Adipose tissue (tissue), 3 donors: Measurements from ENCODE around the gene S100A16. TPM values are rescaled to one million over a fixed set of nuclear protein-coding genes. Genes with fewer than 3 reads are reported as not detected.
A peak's percentile ranks its signal among the peaks of the same experiment; 100 is the strongest.

ENCODE experiments used
- H3K27ac ChIP-seq: one replicate; pipeline ENCODE4 v1.5.1; 2013; ENCODE audit warnings: low read depth, low read length
- WGBS, 3 donors: extraction: QIAGEN DNeasy Blood & Tissue Kit; methylation state at CpG; one replicate each; pipeline ENCODE4 v1.1.7; 2013; 5-methylcytosine and 5-hydroxymethylcytosine counted together
- polyA plus RNA-seq, 3 donors: library from polyadenylated mRNA; stranded (reverse); fragments of 200-250 nt; gene quantifications; one replicate each; pipeline ENCODE4 v1.2.3, GENCODE V29; 2013
- donor health status: healthy with polysubstance abuse.
- donor health status: Bipolar disorder and iron deficiency.
- donor health status: healthy.

The S100A16 gene
- polyA plus RNA-seq, 3 donors, result 30.9 to 175 (median 160) TPM

DNA sequence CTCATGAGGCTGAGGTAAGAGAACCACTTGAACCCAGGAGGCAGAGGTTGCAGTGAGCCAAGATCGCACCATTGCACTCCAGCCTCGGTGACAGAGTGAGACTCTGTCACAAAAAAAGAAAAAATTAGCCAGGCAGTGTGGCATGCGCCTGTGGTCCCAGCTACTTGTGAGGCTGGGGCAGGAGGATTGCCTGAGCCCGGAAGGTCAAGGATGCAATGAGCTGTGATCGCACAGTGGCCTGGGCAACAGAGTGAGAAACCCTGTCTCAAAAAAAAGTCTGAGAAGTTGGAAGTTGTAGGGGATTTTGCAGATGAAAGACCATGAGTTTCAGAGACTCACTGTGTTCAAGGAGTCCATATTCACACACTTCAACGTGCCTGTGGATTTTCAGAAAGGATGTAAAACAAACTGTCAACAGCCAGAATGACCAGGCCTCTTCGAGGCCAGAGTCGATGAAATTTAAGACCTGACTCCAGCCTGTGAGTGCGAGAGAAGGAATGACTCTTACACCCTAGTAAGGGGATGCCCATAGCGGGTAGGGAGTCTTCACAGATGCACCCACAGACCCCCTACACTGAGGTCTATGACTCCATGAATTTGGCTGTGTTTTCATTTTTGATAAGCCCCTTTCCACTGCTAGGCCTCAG is 12.2 kb upstream of the S100A16 start:
- no peak overlapping the region for H3K27ac ChIP-seq
- 88 to 94% (median 89%) methylated on average over 10 of the region's 10 CpGs for WGBS, 3 donors

DNA sequence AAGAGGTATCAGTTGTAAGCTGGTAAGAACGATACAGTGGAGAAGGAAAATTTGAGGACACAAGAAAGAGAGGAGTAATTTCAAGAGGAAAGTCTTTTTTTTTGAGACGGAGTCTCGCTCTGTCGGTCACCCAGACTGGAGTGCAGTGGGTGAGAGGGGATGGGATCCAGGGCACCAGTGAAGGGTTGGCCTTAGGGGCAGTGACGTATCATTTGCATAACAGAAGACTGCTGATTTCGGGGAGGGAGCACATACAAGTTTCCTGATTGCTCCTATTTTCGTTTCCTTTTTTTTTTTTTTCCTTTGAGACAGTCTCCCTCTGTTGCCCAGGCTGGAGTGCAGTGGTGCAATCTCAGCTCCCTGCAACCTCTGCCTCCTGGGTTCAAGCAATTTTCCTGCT is 10.2 kb upstream of the S100A16 start:
- 55 to 82% (median 68%) methylated on average over 7 of the region's 7 CpGs for WGBS, 3 donors
- H3K27ac ChIP-seq, result no peak overlapping the region

DNA sequence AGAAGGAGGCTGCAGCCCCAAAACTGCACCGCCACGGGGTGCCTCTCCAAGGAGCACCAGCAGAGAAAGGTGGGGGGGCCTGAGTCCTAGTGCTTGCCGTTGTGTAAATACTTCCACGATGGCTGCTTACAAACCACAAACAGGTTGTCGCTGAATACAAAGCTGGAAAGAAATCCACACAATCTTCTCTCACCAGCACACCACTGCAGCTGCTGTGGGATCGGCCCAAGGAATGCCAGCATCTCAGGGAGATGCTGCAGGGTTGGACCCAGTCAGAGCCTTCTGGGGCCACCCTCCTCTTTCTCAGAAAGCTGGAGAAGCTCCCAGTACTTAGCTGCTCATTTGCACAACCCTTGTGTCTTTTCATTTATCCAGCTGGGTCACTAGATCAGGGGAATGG is 6.2 kb upstream of the S100A16 start:
- WGBS, 3 donors, result 91 to 96% (median 94%) methylated on average over 6 of the region's 6 CpGs
- no peak overlapping the region for H3K27ac ChIP-seq

DNA sequence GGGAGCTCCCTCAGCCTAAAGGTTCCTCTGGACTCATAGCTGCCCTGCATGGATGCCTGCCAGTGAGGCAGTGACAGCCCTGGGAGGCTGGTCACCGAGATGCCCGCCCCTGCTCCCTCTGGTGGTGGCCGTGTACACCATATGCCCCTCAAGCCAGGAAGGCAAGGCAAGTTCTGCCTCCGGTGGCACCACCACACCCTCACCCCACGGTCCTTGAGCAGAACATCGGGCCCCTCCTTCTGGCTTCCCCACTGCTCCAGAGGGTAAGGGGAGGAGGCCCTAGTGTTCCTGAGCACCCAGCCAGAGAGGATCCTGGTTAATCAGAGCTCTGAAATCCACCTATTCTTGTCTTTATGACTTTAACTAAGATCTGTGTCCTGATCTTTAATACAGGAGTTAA is 4.7 kb upstream of the S100A16 start:
- 13 to 46% (median 37%) methylated on average over 6 of the region's 6 CpGs for WGBS, 3 donors
- no peak overlapping the region for H3K27ac ChIP-seq

DNA sequence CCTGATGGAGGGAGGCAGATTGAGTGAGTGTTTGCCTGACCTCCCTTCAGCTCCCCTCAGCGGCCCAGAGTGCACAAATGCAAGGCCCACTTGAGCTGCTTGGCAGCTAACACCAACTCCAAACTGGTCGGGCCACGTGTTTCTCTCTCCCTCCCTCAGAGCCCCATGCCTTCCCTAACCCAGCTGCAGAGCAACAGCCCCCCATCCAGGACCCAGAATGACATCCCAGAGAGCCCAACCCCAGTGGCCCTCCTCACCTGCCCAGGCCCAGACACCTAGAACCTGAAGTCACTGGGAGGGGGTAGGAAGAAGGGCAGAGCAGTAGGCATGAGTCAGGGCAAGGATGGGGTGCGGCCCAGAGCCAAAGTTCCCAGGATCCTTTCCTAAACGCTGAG is 4.0 kb upstream of the S100A16 start:
- WGBS, 3 donors, result 72 to 88% (median 74%) methylated on average over 5 of the region's 5 CpGs
- H3K27ac ChIP-seq, result no peak overlapping the region

DNA sequence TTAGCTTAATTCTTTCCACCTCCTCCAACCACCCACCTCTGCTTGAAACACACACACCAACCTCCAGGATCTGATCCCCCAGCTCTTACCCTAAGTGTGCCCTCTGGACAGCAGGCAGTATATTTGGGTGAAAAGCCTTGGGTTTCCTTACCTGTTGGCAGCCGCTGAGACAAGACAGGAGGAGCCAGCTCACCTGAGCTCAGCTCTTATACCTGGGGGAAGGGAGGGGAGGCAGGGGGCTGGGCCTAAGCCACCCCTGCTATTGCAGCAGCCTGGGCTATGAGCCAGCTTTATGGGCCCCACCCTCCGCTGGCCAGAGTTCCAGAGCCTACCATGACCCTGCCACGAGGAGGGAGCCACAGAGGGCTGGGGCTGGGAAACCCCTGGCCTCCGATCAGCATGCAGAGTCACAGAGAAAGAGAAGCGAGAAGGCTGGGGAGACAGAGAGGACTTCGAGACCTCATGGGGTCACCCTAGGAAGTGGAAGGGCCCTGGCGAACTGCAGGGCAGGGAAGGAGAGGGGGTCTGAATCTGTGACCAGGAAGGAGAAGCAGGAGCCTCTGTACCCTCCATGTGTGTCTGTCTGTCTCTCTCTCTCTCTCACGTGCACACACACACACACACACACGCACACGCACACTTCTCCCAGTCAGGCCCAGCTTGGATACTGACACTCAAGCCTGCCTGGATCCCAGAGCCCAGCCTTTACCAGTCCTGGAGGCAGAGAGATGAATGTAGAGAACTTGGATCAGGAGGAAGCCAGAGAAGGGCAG is 3.4 kb upstream of the S100A16 start, which contains the start of gene S100A14:
TSS of gene S100A14 (minus strand) at position 182 of the 773 bp plus-strand sequence. CDS start 467 bp downstream, outside the sequence.
- 65 to 73% (median 70%) methylated on average over 9 to 10 of the region's 10 CpGs for WGBS, 3 donors
- H3K27ac ChIP-seq, result no peak within 1 kb of the TSS

DNA sequence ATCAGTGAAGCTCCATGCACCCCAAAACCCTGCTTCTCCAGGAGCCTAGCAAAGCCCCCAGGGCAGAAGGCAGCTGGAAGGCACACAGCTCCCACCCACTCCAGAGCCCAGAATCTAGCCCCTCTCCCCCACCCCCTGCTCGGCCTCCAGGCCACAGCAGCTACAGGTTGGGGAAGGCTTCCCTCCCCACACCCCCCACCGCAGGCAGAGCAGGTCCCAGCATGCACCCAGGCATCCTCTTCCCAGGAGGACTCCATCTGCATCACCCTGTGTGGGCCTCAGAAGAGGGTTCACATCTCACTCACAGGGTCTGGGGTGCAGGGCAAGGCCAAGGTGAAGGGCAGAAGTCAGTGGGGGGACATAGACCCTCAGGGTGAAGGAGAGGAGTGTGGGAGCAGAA is 2.5 kb upstream of the S100A16 start:
- no peak overlapping the region for H3K27ac ChIP-seq

DNA sequence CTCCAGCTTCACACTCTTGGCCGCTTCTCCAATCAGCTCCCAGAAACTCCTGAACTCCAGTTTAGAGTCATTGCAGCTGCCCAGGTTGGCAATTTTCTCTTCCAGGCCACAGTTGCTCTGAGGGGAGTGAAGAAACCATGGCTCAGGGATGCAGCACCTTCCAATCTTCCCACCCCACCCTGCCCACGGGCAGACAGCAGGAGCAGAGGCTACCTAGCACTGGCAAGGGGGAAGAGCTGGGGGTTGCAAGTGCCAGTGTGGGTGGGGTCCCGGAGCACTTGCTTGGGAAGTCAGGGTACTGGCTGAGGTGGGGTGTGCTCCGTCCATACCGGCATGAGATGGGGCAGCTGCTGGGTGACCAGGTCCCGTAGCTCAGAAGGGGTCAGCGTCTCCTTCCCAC is 2.0 kb upstream of the S100A16 start:
- H3K27ac ChIP-seq, result no peak overlapping the region
- 91 to 93% (median 92%) methylated on average over 7 of the region's 7 CpGs for WGBS, 3 donors

More for the DNA sequence above, 2.5 kb upstream of the S100A16 start:
- WGBS, 3 donors, result 81 to 98% (median 88%) methylated on average over 2 of the region's 2 CpGs

DNA sequence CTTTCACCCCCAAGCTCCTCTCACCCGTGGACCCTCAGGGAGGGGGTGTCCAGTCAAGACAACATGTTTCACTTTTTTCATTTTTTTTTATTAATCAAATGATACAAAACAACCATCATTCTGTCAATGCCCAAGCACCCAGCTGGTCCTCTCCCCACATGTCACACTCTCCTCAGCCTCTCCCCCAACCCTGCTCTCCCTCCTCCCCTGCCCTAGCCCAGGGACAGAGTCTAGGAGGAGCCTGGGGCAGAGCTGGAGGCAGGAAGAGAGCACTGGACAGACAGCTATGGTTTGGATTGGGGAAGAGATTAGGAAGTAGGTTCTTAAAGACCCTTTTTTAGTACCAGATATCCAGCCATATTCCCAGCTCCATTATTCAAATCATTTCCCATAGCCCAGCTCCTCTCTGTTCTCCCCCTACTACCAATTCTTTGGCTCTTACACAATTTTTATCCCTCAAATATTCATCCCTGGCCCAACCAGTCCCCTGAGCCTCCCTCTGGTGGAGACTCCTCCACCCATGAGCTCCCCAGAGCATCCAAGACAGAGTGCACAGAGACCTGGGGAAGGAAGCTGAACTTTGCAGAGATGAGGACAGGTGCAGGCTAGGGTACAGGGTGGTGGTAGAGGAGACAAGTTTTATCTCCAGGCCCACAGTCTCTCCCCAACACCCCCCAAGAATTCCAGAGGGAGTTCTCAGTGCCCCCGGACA is 1.4 kb upstream of the S100A16 start:
- WGBS, 3 donors, result 64 to 89% (median 76%) methylated on average over 2 of the region's 2 CpGs
- H3K27ac ChIP-seq, result no peak overlapping the region

DNA sequence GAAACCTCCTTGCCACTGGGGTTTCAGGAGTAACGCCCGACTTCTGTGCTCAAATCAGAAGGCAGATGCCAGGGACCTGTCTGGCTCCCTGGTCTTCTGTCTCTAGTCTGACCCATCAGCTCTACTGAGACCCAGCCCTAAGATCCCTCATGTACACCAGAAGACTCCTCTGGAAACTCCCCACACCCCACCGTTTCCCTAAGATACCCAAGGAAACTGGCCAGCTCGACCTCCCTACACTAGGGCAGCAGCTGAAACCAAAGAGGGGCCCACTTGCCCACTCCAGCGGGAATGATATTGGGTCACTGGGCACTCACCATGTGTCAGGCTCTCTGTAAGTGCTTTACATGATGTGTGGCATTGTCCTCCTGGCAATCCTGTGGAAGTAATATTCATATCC is 469 bp upstream of the S100A16 start:
- 78 to 88% (median 80%) methylated on average over 5 of the region's 5 CpGs for WGBS, 3 donors
- no peak overlapping the region for H3K27ac ChIP-seq

DNA sequence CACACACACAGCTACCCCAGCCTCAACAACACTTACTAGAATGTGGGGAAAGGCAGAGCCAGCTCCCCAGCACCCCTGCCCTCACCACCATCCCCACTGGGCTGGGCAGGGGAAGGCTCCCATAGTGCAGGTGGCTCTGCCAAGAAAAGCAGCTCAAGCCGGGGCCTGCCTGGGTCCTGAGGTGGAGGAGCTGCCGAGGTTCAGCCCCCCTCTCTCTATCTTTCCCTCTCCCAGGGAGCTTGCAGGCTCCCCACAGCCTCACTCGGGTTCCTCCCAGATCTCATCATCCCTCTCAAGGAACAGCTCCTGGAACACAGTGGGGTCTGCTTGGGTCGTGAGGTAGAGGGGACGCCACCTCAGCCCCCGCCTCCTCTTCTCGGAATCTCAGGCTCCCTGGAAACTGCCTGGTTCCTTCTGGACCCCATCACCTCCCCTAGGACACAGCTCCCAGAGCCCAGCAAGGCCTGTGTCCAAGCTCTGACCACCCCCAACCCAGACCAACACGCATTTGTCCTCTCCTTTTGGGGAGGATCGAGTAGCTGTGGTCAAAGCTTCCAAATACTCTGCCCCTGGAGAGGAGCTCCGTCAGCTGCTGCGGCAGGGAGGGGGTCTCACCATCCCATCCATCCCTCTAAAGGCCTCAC is 704 bp downstream of the S100A16 start:
- H3K27ac ChIP-seq, result peak overlapping the region; percentile 21
- WGBS, 3 donors, result 26 to 67% (median 60%) methylated on average over 10 to 11 of the region's 11 CpGs

DNA sequence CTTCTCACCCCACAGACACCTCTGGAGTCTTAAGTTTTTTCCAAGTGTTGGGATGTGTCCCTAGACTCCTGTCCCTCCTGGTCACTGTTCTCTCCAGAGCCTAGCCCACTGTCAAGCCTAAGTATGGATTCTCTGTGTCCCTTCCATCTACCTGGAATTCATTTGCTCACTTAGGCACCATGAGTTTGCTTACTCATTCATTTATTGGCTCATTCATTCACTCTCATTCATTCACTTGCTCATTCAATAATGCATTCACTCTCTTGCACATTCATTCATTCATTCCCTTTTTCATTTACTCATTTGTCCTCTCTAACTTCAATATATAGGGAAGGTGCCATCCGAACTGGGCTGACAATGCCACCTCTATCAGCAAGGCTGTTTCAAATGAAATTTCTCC is 1.6 kb downstream of the S100A16 start:
- no peak overlapping the region for H3K27ac ChIP-seq
- WGBS, 3 donors, result 68 to 86% (median 84%) methylated on average over 1 of the region's 1 CpG

DNA sequence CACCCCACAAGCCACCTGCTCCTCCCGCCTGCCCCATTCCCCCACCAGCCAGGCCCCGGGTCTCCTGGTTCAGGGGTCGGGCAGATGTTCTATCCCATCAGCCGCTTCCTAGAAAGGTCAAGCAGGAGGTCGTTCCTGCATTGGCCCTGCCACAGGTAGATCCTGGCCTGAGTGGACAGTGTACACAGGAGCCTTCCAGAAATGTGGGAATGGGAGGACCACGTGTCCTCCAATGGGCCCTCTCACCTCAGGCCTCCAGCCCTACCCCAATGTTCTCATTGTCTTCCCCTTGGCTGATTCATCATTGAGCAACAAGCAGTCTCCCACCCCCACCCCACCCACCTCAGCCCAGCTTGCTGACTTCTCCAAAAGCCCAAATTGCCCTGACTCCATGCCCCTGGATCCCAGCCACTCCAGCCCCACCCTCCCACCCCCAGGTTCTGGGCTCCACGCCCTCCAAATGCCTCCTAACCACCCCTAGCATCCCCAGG is 2.1 kb downstream of the S100A16 start:
- peak overlapping the region; percentile 29 for H3K27ac ChIP-seq
- WGBS, 3 donors, result 80 to 86% (median 81%) methylated on average over 7 of the region's 7 CpGs

DNA sequence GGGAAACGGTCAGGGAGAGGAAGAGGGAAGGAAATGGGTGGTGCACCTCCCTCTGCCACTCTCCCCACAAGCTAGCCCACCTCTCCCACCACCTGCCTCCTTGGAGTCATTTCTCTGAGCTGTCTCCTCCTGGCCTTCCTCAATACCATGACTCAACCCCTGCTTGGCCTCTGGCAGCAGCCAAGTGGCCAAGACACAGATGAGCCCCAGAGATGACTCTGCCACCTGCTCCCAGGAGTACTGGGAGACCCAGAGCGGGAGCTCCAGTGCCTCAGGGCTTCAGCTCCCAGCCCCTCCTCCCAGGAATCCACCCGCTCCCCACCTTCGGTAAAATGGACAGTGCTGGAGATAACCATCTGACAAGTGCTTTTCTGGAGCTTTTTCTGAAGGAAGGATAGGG is 2.6 kb downstream of the S100A16 start:
- WGBS, 3 donors, result 58 to 61% (median 59%) methylated on average over 4 of the region's 4 CpGs
- peak overlapping the region; percentile 29 for H3K27ac ChIP-seq

DNA sequence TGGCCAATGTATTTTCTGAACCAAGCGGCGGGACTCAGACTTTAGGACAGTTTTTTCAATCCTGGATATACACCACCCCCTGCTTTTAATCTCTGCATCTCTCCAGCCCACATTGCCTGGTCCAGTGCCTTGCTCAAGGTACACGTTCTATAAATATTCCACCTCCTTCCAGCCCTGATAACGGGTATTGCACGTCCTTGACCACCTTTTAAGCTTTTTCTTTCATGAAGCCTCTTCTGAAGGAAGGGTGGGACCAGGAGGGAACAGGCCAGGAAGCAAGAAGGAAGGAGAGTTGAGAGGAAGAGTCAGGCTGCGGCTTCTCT is 3.4 kb downstream of the S100A16 start:
- peak overlapping the region; percentile 86 for H3K27ac ChIP-seq
- WGBS, 3 donors, result 50 to 69% (median 63%) methylated on average over 6 of the region's 6 CpGs

DNA sequence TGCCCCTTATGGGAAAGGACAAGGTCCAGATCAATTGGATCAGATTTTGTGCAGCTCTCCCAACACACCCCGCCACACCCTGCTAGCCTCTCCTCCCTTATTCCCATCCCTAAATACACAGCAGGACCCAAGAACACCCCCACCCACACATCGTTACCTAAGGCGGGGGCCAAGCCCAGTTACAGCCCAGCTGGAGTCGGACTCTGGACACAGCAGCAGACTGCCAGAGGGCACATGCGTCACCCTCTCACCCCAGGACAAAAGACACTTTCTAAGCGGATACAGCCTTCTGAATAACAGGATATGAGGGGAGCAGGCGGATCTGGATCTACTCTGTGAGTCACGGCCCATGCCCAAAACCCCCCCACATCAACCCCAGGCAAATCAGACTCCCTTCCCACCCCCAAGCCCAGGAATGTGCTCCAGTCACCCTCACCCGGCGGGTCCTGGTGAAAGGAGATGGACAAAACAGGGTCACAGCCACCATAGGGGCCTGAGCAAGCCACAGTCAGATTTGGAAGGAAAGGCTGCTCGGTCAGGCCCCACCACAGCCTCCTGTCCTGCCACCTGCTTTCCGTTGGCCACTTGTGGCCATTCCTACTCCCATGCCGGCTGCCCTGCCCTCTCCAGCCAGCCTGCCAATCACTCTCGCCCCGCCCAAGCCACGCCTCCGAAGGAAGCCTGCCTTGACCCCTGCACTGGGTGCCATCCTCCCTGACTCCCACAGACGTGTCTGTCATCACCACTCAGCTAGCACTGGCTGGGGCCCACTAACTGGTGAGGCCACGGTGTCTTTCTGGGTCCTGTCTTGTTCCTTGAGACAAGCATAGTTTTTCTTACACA is 4.0 kb downstream of the S100A16 start:
- H3K27ac ChIP-seq, result peak overlapping the region; percentile 86
- 50 to 69% (median 50%) methylated on average over 18 to 19 of the region's 19 CpGs for WGBS, 3 donors

DNA sequence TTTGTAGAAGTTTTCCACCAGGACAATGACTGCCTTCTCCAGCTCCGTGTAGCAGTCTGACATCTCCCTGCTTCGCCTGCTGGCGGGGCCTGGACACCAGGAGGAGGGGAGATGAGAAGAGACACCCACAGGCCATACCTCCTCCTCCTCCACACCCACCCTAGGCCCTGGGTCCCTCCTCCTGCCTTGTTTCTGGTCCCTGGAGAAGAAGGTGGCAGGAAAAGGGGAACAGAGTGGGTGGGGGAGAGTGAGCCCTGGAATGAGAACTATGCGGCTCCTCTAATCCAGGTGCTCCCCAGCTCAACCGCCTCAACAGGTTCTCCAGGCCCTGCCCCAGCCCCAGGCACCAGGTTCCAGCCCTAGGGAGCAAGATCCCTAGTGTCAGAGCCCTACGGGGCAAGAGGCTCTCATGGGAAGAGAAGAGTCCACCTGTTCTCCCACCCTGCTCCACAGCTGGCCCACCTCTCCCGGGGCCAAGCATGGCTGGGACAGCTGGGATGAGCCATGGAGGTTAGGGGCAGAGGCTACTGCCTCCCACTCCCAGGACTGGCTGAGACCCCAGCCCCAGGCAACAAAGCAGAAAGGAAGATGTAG is 4.8 kb downstream of the S100A16 start:
- peak overlapping the region; percentile 76 for H3K27ac ChIP-seq
- 63 to 77% (median 65%) methylated on average over 7 of the region's 7 CpGs for WGBS, 3 donors

DNA sequence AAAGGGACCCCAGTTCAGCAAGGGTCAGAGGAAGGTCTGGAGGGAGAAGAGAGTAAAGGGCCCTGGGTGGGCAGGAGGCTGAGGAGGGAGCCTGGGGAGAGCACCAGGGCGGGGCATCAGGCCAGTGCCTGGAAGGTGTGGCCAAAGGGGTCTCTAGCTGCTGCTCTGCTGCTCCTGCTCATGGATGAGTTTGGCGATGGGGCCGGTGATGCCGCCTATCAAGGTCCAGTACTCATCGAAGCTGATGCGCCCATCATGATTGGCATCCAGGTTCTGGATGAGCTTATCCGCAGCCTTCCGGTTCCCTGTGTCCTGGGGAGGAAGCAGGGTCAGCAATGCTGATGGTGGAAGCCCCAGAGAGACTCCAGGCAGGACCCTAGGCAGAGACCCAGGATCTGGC is 5.6 kb downstream of the S100A16 start:
- 89 to 93% (median 92%) methylated on average over 8 of the region's 8 CpGs for WGBS, 3 donors
- H3K27ac ChIP-seq, result no peak overlapping the region
